ENCODE measurements around the gene PCDHGC4. TPM values are rescaled to one million over a fixed set of nuclear protein-coding genes. Genes with fewer than 3 reads are reported as not detected.

PCDHGC4 gene
- total and polyA plus RNA-seq, 2 of the 13 experiments (the other 11 are each of a cell fraction or from before 2014, with no cell fraction given): 0.07 TPM; not detected in 1

DNA sequence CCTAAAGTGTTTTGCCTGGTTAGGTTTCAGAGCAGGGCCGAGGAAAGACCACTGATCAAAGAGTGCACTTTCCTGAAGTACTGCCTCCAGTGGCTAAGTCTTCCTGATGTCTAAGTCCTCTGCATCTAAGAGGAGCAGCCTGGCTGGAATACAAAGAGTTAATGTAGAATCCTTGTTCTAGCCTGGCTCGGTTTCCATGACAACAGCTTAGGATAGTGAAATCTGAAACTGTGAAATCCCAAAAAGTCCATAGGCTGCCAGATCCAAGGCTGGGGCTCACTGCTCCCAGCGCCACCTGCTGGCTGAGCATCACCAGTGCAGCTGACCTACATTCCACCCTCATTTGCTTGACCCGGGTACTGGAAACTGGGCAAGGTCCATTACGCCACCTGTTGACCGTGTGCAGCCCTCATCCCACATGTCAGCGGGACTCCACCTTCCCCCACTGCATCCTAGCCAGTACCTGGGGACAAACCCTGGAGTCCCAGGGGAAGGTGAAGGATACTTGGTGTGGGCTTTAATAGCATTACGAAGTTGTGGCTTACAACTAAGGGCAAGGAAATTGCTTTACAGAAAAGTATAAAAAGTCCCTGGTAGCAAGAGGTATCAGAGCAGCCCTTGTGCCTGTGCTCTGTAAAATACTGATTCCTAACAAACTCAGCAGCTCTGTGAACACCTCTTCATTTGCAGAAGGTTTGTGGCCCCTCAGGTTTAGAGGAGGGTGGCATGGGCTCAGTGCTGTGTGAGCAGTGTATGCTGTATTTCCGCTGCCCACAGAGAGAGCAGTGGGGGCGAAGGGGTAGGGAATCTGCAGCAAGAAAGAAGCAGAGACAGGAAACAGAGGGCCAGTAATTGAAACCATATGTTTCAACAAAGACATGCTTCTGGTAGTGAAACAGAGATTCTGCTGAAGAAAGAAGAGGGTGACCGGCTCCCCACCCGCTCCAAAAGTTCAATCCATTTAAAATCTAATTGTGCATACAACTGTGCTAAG, 40.1 kb downstream of the PCDHGC4 start (continued):
- TF ChIP-seq, protein P1, sequence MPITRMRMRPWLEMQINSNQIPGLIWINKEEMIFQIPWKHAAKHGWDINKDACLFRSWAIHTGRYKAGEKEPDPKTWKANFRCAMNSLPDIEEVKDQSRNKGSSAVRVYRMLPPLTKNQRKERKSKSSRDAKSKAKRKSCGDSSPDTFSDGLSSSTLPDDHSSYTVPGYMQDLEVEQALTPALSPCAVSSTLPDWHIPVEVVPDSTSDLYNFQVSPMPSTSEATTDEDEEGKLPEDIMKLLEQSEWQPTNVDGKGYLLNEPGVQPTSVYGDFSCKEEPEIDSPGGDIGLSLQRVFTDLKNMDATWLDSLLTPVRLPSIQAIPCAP (CRISPR knock-in tag; IDR thresholded peaks at IDR 0.05; ENCODE audit: low read depth): no peak
- TF ChIP-seq, protein P2, sequence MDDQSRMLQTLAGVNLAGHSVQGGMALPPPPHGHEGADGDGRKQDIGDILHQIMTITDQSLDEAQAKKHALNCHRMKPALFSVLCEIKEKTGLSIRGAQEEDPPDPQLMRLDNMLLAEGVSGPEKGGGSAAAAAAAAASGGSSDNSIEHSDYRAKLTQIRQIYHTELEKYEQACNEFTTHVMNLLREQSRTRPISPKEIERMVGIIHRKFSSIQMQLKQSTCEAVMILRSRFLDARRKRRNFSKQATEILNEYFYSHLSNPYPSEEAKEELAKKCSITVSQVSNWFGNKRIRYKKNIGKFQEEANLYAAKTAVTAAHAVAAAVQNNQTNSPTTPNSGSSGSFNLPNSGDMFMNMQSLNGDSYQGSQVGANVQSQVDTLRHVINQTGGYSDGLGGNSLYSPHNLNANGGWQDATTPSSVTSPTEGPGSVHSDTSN (CRISPR knock-in tag; IDR thresholded peaks at IDR 0.05; ENCODE audit: borderline replicate concordance): no peak
- TF ChIP-seq HOXD1 (CRISPR knock-in tag; IDR thresholded peaks at IDR 0.05) (no peak), CREM (IDR thresholded peaks at IDR 0.05) (no peak), CREM (CRISPR knock-in tag; IDR thresholded peaks at IDR 0.05) (no peak), MTF1 (CRISPR knock-in tag; IDR thresholded peaks at IDR 0.05) (no peak), ZNF781 (CRISPR knock-in tag; IDR thresholded peaks at IDR 0.05; ENCODE audit: borderline replicate concordance, not compliant biosample characterization) (no peak), ZNF878 (CRISPR knock-in tag; IDR thresholded peaks at IDR 0.05) (no peak), SMAD3 (CRISPR knock-in tag; IDR thresholded peaks at IDR 0.05) (peak; percentile 85; the same call in 1 of the 2 replicates), NFIC (IDR thresholded peaks at IDR 0.05; ENCODE audit: low read length) (no peak), MYNN (CRISPR knock-in tag; IDR thresholded peaks at IDR 0.05; ENCODE audit: low read depth) (no peak), ZNF549 (CRISPR knock-in tag; IDR thresholded peaks at IDR 0.05) (no peak)
- TF ChIP-seq, protein P3, sequence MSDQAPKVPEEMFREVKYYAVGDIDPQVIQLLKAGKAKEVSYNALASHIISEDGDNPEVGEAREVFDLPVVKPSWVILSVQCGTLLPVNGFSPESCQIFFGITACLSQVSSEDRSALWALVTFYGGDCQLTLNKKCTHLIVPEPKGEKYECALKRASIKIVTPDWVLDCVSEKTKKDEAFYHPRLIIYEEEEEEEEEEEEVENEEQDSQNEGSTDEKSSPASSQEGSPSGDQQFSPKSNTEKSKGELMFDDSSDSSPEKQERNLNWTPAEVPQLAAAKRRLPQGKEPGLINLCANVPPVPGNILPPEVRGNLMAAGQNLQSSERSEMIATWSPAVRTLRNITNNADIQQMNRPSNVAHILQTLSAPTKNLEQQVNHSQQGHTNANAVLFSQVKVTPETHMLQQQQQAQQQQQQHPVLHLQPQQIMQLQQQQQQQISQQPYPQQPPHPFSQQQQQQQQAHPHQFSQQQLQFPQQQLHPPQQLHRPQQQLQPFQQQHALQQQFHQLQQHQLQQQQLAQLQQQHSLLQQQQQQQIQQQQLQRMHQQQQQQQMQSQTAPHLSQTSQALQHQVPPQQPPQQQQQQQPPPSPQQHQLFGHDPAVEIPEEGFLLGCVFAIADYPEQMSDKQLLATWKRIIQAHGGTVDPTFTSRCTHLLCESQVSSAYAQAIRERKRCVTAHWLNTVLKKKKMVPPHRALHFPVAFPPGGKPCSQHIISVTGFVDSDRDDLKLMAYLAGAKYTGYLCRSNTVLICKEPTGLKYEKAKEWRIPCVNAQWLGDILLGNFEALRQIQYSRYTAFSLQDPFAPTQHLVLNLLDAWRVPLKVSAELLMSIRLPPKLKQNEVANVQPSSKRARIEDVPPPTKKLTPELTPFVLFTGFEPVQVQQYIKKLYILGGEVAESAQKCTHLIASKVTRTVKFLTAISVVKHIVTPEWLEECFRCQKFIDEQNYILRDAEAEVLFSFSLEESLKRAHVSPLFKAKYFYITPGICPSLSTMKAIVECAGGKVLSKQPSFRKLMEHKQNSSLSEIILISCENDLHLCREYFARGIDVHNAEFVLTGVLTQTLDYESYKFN (CRISPR knock-in tag; conservative IDR thresholded peaks at IDR 0.05): no peak
- TF ChIP-seq, protein P4, sequence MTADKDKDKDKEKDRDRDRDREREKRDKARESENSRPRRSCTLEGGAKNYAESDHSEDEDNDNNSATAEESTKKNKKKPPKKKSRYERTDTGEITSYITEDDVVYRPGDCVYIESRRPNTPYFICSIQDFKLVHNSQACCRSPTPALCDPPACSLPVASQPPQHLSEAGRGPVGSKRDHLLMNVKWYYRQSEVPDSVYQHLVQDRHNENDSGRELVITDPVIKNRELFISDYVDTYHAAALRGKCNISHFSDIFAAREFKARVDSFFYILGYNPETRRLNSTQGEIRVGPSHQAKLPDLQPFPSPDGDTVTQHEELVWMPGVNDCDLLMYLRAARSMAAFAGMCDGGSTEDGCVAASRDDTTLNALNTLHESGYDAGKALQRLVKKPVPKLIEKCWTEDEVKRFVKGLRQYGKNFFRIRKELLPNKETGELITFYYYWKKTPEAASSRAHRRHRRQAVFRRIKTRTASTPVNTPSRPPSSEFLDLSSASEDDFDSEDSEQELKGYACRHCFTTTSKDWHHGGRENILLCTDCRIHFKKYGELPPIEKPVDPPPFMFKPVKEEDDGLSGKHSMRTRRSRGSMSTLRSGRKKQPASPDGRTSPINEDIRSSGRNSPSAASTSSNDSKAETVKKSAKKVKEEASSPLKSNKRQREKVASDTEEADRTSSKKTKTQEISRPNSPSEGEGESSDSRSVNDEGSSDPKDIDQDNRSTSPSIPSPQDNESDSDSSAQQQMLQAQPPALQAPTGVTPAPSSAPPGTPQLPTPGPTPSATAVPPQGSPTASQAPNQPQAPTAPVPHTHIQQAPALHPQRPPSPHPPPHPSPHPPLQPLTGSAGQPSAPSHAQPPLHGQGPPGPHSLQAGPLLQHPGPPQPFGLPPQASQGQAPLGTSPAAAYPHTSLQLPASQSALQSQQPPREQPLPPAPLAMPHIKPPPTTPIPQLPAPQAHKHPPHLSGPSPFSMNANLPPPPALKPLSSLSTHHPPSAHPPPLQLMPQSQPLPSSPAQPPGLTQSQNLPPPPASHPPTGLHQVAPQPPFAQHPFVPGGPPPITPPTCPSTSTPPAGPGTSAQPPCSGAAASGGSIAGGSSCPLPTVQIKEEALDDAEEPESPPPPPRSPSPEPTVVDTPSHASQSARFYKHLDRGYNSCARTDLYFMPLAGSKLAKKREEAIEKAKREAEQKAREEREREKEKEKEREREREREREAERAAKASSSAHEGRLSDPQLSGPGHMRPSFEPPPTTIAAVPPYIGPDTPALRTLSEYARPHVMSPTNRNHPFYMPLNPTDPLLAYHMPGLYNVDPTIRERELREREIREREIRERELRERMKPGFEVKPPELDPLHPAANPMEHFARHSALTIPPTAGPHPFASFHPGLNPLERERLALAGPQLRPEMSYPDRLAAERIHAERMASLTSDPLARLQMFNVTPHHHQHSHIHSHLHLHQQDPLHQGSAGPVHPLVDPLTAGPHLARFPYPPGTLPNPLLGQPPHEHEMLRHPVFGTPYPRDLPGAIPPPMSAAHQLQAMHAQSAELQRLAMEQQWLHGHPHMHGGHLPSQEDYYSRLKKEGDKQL (CRISPR knock-in tag; IDR thresholded peaks at IDR 0.05; ENCODE audit: low read depth): no peak
- TF ChIP-seq, protein P5, sequence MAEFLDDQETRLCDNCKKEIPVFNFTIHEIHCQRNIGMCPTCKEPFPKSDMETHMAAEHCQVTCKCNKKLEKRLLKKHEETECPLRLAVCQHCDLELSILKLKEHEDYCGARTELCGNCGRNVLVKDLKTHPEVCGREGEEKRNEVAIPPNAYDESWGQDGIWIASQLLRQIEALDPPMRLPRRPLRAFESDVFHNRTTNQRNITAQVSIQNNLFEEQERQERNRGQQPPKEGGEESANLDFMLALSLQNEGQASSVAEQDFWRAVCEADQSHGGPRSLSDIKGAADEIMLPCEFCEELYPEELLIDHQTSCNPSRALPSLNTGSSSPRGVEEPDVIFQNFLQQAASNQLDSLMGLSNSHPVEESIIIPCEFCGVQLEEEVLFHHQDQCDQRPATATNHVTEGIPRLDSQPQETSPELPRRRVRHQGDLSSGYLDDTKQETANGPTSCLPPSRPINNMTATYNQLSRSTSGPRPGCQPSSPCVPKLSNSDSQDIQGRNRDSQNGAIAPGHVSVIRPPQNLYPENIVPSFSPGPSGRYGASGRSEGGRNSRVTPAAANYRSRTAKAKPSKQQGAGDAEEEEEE (CRISPR knock-in tag; IDR thresholded peaks at IDR 0.05; ENCODE audit: borderline replicate concordance): no peak

Data from HepG2 (cell line).